H4 (cell line): ENCODE data around the gene GPR15LG. TPM values are rescaled to one million over a fixed set of nuclear protein-coding genes. Genes with fewer than 3 reads are reported as not detected.
"Not testable (repeated sequence)": the region's sequence is repeated elsewhere in the genome, so short reads cannot be mapped to it uniquely, and the experiment has no call there.

Experiments used
- DNase-seq: peaks from one replicate; pipeline ENCODE4 v3.0.0-alpha.2; 2015; ENCODE audit warnings: low spot score
- total RNA-seq: library from RNA; depleted of rRNA; stranded (reverse); fragments of >200 nt; shearing (Covaris generic); gene quantifications from 2 replicates; pipeline ENCODE4 v1.2.3, GENCODE V29; 2014; rRNA removed

The GPR15LG gene
- not detected in 2 replicates for total RNA-seq

- no peak for DNase-seq
Observed at GRCh38 chr10:84173501-84173929, at the start of gene GPR15LG. Gene GPR15LG (plus strand): TSS chr10:84173801. CDS start chr10:84173852, 51 bp downstream.

DNA sequence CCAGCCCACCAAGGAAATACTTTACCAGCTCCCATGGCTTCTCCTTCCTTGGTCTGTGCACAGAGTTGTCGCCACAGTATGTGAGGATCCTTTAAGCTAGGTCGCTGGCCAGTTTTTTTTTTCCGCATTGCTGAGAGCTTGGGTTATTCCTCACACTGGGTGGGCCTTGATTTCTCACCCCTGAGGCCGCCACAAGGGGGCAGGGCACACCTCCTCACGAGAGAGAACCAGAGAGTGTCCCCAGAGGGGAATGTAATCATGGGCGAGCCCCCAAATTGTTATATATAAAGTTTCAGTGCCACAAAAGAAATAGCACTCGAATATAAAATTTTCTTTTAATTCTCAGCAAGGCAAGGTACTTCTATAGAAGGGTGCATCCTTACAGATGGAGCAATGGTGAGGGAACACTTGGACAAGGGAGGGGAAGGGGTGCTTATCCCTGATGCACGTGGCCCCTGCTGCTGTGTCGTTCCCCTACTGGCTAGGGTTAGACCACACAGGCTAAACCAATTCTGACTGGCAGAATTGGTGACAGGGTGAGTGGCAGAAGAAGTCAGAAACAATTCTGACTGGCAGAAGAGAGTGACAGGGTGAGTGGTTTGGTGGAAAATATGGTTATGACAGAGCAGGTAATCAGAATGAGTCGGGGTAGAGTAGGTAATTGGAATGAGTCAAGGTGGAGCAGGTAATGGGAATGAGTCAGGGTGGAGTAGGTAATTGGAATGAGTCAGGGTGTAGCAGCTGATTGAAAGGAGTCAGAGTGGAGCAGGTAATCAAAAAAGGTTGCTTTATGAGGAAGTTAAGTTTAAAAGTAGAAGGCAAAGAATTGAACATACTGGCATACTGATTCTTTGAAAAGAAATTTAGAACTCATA, 47.5 kb upstream of the GPR15LG start:
- DNase-seq = not testable (repeated sequence)

DNA sequence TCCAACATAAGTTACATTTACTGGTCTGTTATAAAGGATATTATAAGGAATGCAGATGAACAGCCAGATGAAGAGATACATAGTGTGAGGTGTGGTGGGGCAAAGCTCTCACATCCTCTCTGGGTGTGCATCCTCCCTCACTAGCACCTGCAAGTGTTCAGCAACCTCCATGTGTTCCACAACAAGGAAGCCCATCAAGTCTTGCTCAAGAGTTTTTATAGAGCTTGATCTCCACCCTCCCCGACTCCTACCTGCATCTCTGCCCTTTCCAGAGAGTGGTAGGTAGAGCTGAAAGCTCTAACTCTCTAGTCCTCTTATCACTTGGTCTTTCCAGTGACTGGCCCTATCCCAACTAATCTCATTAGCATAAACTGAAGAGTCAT, 46.8 kb upstream of the GPR15LG start:
- DNase-seq = no peak

DNA sequence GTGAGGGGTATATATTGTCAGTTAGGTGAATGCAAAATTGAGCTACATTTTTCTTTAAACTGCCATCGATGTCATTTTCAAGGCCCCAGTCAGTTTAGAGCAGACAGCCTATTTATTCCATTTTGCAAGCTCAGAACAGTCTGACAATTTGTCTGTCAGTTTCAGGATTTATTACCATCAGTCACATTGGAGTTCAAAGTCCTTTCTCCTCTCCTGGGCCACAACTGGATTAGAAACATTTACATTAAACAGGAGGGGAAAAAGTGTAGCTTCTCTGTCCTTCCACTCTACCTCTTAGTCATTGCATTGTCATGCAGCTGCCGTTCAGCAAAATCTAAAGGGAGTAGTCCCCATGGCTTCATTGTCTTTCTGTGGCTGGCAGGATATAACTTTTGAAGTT, 37.8 kb upstream of the GPR15LG start:
- DNase-seq = no peak

DNA sequence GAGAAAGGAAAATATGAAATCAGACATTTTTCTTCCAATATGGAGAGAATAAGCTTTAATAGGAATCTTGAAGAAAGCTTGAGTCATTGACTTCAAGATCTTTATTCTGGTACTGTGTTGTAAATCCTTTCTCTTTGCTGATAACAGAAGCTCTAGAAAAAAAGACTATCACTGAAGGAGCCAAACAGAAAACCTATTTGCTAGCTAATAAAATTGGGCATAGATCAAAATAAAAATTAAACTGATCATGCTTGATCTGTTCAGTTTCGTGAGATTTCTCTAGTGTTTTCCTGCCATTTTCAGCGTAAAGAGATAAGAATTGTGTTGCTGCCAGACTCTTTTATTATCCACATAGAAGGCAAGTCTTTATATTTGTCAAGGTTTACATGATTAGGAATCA, 35.8 kb upstream of the GPR15LG start:
- no peak for DNase-seq

DNA sequence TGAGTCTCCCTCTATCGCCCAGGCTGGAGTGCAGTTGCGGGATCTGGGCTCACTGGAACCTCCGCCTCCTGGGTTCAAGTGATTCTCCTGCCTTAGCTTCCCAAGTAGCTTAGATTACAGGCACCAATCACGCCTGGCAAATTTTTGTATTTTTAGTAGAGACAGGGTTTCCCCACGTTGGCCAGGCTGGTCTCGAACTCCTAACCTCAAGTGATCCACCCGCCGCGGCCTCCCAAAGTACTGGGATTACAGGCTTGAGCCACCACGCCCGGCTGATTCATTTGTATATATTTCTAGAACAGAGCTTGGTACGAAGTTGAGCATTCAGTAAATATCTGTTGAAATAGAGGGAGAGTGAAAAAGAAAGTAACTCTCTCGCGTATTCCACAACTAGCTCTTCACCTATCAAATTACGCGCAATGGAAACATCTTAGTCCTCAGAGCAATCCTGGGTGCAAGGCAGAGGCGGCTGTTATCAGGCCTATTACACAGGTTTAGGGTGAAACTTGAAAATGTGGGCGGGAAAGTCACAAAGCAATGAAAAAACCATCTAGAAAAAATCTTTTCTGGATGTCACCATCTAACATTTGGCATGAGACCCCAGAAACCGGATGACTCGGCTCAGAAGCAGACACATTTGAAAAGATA, 35.0 kb upstream of the GPR15LG start:
- DNase-seq = peak; percentile 83

GRCh38 chr10:84139126-84140035, 34.2 kb upstream of the GPR15LG start, which contains the start of gene GHITM:
Gene GHITM (plus strand): TSS chr10:84139509. CDS start chr10:84141501, 1,992 bp downstream.
- peak; percentile 98 for DNase-seq

DNA sequence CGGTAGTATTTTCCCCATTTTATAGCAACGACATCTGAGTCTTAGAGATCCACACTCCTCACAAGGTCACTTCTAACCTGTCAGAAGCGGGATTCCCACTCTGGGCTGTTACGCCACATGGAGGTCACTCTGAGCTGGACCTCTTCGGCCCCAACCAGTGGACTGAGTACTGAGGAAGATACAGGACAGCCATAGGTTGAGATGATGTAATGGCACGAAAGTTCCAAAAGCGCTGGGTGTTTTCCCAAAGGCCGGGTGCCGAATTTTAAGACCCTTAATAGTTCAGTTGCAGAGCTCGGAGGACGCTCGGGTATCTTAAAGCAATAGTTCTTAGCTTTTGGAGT, 33.6 kb upstream of the GPR15LG start:
- no peak for DNase-seq

DNA sequence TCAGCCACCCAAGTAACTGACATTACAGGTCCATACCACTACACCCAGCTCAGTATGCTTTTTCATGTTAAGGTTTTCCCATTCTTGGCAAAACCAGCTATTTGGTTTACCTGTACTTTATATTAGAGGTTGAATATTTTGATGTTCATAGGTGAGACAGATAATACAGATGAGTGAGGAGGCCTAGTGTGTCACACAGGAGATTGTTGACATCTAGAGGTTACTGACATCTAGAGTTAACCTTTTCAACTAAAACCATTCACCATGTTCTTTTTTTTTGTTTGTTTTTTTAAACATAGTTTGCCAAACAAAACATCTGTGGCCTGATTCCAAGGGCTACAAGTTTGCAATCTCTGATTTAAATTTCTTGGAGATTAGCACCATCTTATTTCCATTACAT, 26.3 kb upstream of the GPR15LG start:
- no peak for DNase-seq

DNA sequence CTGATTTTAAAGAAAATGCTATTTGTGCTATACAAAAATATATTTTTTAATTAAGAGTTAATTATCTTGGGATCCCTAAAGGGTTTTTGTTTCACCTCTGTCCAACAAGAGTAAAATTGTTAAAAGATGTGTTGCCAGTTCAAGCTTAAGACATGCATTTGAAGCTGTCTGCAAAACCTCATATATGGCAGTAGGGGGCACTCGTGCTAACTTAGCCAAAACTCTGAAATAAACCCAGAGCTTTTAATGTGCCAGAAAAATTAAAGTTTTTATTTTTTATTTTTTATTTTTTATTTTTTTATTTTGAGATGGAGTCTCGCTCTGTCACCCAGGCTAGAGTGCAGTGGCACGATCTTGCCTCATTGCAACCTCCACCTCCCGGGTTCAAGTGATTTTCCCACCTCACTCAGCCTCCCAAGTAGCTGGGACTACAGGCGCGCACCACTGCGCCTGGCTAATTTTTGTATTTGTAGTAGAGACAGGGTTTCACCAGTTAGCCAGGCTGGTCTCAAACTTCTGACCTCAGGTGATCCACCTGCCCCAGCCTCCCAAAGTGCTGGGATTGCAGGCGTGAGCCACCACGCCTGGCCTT, 25.5 kb upstream of the GPR15LG start:
- peak; percentile 33 for DNase-seq

DNA sequence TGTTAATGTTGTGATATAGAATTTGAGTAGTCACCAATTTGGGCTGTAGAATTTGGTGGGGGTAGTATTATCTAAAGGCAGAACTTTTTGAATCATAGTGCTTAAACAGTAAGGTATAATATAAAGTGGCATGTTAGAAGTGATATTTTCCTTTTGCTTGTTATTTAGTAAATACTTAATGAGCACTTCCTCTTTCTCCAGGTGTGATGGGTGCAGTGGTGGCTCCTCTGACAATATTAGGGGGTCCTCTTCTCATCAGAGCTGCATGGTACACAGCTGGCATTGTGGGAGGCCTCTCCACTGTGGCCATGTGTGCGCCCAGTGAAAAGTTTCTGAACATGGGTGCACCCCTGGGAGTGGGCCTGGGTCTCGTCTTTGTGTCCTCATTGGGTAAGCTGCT, 23.7 kb upstream of the GPR15LG start:
- DNase-seq = no peak

- DNase-seq = no peak
Observed at GRCh38 chr10:84152769-84153168, 20.8 kb upstream of the GPR15LG start.

DNA sequence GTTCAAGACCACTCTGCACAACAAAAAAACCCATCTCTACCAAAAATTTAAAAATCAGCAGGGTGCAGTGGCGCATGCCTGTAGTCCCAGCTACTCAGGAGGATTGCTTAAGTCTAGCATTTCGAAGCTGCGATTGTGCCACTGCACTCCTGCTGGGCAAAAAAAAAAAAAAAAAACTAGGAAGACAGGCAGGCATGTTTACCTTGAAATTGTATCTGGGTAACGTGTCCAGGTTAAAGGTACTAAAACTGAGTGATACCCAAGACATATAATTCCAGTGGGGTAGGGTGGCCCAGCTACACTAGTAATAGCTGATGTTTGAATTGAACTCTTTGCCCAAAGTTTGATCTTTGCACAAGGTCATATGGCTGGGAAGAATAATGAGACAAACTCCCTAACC, 18.1 kb upstream of the GPR15LG start:
- DNase-seq = no peak

DNA sequence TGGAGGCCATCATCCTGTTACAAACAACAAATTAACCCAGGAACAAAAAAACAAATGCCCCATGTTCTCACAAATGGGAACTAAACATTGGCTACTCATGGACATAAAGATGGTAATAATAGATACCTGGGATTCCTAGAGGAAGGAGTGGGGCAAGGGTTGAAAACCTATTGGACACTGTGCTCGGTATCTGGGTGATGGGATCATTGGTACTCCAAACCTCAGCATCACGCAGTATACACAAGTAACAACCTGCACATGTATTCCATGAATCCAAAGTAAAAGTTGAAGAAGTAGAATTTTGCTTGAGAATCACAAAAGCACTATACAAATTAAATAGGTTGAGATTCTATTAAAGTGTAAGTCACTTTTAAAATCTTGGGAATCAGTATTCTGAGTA, 17.6 kb upstream of the GPR15LG start:
- DNase-seq = no peak

- no peak for DNase-seq
Observed at GRCh38 chr10:84156768-84157167, 16.8 kb upstream of the GPR15LG start.

- DNase-seq = no peak
Observed at GRCh38 chr10:84158061-84158460, 15.5 kb upstream of the GPR15LG start.

GRCh38 chr10:84158550-84158949, 15.1 kb upstream of the GPR15LG start:
- DNase-seq = no peak

DNA sequence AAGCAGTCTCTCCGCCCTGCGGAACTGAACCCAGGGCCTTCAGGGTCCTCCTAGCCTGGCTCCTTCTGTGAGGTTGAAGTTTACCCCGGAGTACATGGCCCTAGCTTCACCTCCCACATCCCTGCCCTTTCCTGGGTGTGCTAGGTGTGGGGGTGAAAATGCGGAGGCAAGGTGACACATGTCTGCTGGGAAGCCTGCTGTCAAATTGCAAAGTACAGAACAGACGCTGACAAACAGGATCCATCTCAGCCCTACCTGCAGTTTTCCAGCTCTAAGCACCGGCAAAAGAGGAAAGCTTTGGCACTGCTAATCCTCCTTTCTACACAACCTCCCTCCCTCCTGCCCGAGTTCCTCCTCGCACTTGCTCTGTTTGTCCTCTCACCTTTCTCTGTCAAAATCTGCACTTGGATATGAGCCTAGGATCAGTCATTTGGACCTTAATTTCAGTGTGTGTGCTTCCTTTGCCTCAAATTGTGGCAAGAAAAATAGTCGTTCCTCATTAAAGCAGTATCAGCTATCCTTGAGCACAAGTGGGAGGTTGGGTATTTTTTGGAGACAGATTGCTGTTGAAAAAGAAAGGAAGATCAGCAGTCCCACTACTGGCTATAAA, 14.4 kb upstream of the GPR15LG start:
- no peak for DNase-seq

DNA sequence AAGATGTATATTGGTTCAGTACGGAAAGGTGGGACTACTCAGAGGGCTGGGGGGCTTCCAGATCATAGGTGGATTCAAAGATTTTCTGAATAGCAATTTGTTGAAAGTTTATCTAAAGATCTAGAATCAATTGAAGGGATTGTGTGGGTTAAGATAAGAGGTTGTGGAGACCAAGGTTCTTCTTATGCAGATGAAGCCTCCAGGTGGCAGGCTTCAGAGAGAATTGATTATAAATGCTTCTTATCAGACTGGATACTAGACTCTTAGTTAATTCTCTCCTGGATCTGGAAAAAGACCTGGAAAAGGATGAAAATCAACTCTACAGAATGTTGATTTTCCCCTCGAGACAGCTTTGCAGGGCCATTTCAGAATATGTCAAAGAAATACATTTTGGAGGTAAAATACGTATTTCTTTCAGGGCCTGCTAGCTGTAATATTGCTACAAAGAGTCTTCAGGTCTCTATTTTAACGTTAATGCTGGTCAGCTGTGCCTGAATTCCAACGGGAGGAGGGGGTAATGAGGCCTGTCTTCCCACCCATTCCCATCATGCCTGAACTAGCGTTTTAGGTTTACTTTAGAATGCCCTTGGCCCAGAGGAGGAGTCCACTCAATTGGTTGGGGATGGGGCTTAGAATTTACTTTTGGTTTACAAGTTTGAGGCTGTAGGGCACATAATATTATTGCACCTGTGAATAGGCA, 12.8 kb upstream of the GPR15LG start:
- no peak for DNase-seq

DNA sequence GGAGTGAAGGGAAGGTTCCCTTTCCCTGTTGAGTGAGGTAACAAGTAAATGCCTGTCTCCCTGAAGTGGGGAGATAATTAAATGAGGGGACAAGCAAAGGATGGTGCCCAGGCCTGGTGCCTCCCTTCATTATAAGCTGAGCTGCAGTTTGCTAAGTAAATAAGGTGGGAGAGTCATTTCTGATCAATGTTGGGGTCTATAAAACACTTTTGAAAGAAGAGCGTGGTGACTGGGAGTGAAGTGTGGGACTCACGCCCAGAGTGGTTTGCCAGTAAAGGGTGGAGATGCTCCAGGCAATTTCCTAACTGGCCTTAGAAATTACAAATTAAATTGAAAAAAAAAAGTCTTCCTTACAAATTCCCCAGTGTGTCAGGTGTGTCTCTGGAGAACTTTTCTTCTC, 9.6 kb upstream of the GPR15LG start:
- no peak for DNase-seq

- DNase-seq = no peak
Observed at GRCh38 chr10:84164442-84164841, 9.2 kb upstream of the GPR15LG start.
